NCI-H2029 treated with DMSO at 0.1 percent for 48 hours (cell line): ENCODE measurements around the gene CDC42BPB.
"Not testable (repeated sequence)": the region's sequence is repeated elsewhere in the genome, so short reads cannot be mapped to it uniquely, and the experiment has no call there.

Experiments used
- DNase-seq: peaks from one replicate; lab custom pipeline; 2025; lab: John Stamatoyannopoulos, UW

Gene CDC42BPB

GRCh38 chr14:103052407-103052806 is 4.9 kb downstream of the CDC42BPB start:
- no peak for DNase-seq

- DNase-seq: no peak
Observed at GRCh38 chr14:103050935-103051334, 6.4 kb downstream of the CDC42BPB start.

GRCh38 chr14:103047453-103047852 is 9.9 kb downstream of the CDC42BPB start:
- not testable (repeated sequence) for DNase-seq

GRCh38 chr14:103045371-103045869 is 11.9 kb downstream of the CDC42BPB start:
- no peak for DNase-seq

GRCh38 chr14:103043257-103044015 is 13.9 kb downstream of the CDC42BPB start:
- DNase-seq: no peak

DNA sequence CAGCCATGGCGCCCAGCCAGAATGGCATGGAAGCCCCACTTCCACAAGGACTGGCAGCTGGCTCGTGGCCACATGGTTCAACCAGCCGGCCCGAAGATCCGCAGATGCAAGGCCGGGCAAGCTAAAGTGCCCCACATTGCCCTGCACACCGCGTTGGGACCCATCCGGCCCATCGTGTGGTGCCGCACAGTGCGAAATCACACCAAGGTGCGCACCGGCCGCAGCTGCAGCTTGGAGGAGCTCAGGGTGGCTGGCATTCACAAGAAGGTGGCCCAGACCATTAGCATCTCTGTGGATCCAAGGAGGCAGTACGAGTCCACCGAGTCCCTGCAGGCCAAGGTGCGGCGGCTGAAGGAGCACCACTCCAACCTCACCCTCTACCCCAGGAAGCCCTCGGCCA is 15.9 kb downstream of the CDC42BPB start:
- DNase-seq: no peak

DNA sequence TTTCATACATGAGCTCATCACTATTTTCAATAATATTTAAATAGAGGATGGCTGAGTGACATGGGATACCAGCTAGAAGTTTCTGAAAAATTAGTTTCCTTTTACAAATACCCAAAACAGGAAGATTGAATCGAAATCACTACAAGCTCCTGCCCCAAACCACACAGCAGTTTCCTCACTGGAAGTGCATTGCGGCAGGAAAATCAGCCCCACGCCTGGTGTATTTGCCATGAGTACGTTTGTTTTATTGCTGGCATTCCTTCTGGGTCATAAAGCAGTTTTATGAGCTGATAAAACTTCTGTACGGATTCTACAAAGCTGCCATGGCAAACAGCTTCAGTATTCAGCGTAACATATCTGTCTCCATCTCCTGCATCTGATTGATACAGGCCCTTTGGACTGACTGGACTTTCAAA is 23.7 kb downstream of the CDC42BPB start:
- DNase-seq: no peak

DNA sequence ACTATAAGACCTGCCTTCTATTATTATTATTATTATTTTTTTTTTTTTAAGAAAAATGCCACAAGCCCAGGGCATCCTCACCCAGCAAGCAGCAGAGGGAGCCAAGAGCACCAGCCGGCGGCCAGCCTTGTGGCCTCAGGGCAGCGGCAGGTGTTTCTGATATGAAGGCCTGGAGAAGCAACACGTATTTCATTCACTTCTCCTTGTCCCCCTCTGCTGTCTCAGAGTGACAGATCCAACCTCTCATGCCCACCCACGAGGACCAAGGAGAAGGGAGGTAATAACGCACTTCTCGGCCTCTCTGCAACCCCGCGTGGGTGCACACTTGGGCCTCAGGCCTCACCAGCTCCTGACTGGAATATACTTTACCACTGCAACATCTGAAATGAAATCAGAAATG is 25.4 kb downstream of the CDC42BPB start:
- no peak for DNase-seq

DNA sequence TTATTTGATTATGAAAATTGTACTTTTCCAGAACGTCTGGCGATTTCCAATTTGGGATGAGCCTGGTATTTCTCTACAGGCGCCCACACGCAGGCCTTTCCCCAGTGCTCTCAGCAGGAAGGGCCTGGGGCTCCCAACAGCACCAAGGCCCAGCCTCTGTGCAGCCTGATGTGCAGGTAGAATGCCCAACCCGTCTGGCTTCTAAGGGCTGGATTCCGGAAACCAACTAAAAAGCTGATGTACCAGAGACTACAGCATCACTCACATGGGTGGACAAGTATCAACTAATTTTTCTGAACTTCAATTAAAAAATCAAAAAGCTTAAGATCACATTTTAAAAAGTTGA is 25.8 kb downstream of the CDC42BPB start:
- no peak for DNase-seq

DNA sequence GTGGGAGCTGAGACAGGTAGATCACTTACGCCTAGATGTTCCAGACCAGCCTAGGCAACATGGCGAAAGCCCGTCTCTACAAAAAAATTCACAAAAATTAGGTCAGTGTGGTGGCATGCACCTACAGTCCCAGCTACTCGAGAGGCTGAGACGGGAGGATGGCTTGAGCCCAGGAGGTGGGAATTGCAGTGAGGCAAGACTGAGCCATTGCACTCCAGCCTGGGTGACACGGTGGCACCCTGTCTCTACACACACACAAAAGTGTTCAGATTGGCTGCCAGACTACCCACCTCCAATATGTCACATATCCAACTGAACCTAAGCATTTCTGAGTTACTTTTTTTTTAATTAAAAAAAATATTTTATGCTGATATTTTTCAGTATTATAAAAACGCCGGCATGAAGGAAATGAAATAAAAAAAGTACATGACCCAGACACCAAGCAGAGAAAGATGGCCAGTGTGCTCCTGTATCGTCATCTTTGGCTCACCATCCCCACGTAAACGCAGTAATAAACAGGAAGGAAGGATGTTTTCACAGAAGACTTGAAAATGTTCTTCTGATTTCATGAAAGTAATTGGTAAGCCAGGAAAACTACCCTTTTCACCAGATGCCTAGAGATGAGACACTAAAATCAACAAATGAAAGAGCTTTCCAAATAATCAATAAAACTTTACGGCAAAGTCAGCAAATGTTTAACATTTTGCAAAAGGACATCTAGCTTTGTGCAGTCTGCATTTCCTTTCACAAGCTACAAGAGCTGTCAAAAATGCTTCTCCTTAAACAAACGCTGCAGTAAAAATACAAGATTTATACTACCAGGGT is 26.4 kb downstream of the CDC42BPB start:
- DNase-seq: no peak

DNA sequence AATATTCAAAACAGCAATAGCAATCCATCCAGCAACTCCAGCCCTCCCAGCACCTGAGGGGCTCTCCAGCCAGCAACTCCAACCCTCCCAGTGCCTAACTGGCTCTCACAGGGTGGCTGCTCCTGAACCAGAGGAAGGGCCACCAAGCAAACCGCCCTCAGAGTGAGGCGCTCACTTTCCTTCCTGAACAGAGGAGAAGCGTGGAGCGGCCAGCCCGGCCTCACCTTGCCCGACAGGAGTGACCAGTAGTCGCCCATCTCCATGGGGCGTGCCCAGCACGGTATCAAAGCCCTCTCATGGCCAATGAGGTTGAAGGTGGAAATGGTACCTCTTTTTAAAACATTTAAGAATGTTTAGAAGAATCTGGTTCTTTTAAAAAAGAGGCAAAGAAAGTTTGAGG is 27.4 kb downstream of the CDC42BPB start:
- no peak for DNase-seq

DNA sequence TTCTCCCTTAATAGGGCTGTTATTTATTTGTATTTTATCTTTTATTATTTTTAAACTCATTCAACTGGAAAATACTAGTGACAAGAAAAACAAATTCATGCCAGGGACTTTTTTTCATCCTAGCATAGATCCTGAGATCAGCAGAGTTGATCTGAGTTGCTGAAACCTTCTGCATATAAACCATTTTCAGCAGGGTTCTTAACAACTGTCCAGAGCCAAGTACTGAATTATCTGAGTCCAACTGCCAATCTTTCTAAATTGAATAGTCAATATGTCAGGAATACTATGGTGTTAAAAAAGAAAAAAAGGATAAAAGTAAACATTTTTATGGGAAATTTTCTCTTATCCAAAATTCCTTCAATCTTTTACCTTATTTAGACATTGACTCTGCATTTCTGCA is 28.6 kb downstream of the CDC42BPB start:
- DNase-seq: no peak

GRCh38 chr14:103028161-103028767 is 29.1 kb downstream of the CDC42BPB start:
- DNase-seq: no peak

DNA sequence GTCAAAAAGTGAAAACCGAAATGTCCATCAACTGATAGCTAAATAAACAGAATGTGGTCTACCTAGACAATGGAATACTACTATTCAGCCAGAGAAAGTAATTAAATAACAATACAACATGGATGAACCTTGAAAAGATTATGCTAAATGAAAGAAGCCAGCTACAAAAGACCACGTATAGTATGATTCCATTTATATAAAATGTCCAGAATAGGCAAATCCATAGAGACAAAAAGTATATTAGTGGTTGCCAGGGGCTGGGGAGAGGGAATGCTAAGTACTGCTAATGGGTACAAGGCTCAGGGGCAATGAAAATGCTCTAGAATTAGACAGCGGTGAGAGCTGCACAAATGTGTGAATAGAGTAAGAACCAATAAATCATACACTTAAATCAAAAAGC is 29.9 kb downstream of the CDC42BPB start:
- no peak for DNase-seq

GRCh38 chr14:103026988-103027387 is 30.4 kb downstream of the CDC42BPB start:
- no peak for DNase-seq

DNA sequence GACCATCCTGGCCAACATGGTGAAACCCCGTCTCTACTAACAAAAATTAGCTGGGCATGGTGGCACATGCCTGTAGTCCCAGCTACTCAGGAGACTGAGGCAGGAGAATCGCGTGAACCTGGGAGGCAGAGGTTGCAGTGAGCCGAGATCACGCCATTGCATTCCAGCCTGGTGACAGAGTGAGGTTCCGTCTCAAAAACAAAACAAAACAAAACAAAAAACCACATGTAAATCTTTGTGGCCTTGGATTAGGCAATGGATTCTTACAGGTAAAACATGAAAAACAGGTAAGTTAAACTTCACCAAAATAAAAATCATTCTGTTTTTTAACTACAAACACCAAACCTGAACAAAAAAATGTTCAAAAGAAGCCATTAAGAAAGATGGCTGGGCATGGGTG is 31.2 kb downstream of the CDC42BPB start:
- DNase-seq: not testable (repeated sequence)

DNA sequence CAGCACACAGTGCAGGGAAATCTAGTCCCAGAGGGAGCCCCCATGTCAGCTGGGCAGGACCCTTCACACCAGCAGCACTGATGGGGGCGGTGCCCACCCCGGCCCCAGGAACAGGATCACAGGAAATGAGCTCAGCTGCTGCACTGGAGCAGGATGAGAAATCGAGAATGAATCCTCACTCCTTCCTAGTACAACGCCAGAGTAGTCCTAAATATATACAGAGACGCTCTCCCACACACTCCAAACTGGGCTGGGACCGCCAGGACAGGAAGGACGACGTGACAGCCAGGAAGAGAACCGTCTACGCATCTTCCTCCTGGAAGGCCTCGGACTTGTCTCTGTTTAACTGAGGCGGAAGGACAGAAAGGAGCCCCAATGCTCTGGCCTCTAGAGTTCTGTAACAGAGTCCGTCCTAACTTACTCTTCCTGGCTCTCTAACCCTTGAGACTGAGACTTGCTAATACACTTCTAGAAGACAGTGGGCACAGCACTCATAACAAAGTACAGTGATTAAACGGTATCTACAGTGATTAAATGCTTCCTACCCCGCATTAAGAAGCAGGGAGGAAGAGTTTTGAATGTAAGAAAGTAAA is 33.4 kb downstream of the CDC42BPB start:
- no peak for DNase-seq

GRCh38 chr14:103022685-103023044 is 34.7 kb downstream of the CDC42BPB start:
- DNase-seq: no peak

GRCh38 chr14:103022002-103022684 is 35.2 kb downstream of the CDC42BPB start:
- DNase-seq: peak; percentile 8

- DNase-seq: no peak
Observed at GRCh38 chr14:103021684-103022001, 35.7 kb downstream of the CDC42BPB start.

DNA sequence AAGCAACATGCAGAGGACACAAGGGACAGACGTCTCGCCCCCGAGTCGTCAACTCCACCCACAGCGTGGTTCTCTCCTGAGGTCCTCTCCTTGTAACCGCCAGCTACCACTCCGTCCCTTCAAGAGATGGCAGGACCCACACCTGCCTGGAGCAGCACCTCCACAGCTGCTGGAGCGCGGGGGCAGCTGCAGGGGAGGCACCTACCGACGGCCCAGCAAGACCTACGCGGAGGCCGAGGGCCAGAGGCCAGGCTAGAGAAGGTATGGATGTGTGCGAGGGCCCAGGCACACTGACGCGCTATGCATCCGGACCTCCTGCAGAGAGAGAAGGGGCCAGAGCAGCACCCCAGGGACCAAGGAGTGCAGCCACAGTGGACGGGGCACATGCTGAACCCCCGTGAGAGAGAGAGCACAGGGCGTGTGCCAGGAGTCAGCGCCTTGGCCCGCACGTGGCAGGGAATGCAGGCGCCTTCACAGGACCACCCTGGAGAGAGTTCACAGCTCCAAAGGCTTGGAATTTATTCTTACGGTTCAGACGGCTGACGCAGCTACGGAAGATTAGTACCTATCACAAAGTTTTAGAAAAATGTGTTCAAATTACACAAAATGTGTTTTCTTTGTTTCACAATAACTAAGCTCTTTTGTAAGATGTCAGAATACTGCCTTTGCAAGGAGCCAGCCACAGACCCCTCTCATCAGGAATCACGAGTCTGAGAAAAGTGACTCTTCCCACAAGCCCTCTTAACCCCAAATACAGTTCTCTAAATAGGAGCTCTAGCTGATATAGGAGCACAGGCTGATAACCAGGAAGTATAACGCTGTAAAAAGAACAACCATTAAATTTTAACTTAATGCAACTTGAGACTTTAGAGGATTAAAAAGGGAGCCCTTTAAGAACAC is 36.8 kb downstream of the CDC42BPB start:
- no peak for DNase-seq
